HPDE6-E6E7 (cell line): ENCODE measurements around the gene MTA1.

ENCODE experiments used
- DNase-seq: peaks from one replicate; pipeline ENCODE4 v3.0.0; 2011; ENCODE audit warnings: missing footprints; ENCODE audit errors: extremely low spot score

MTA1 gene

GRCh38 chr14:105442834-105443233 lies 23.2 kb downstream of the MTA1 start:
- DNase-seq: no peak

- no peak for DNase-seq
Measured at GRCh38 chr14:105444859-105445258, 25.2 kb downstream of the MTA1 start.

GRCh38 chr14:105445290-105445689 lies 25.7 kb downstream of the MTA1 start:
- no peak for DNase-seq

GRCh38 chr14:105445901-105446845 lies 26.5 kb downstream of the MTA1 start:
- no peak for DNase-seq

- DNase-seq: no peak
Measured at GRCh38 chr14:105446971-105447370, 27.3 kb downstream of the MTA1 start.

GRCh38 chr14:105447651-105448640 lies 28.3 kb downstream of the MTA1 start:
- DNase-seq: no peak

- DNase-seq: peak; percentile 45
Measured at GRCh38 chr14:105448706-105449111, 29.1 kb downstream of the MTA1 start.

- DNase-seq: no peak
Measured at GRCh38 chr14:105449276-105450122, 29.9 kb downstream of the MTA1 start.

- no peak for DNase-seq
Measured at GRCh38 chr14:105450123-105450505, 30.5 kb downstream of the MTA1 start.

GRCh38 chr14:105450864-105451720 lies 31.5 kb downstream of the MTA1 start:
- DNase-seq: no peak

- no peak for DNase-seq
Measured at GRCh38 chr14:105452963-105453362, 33.3 kb downstream of the MTA1 start.

- no peak for DNase-seq
Measured at GRCh38 chr14:105453847-105454246, 34.2 kb downstream of the MTA1 start.

- DNase-seq: no peak
Measured at GRCh38 chr14:105455086-105455640, 35.5 kb downstream of the MTA1 start.

GRCh38 chr14:105455766-105456660 lies 36.4 kb downstream of the MTA1 start:
- DNase-seq: no peak

- no peak for DNase-seq
Measured at GRCh38 chr14:105456736-105457617, 37.4 kb downstream of the MTA1 start.

GRCh38 chr14:105458010-105458409 lies 38.4 kb downstream of the MTA1 start:
- no peak for DNase-seq

- DNase-seq: no peak
Measured at GRCh38 chr14:105458571-105458970, 38.9 kb downstream of the MTA1 start.

GRCh38 chr14:105460116-105460515 lies 40.5 kb downstream of the MTA1 start:
- no peak for DNase-seq
